Endodermal cell (in vitro differentiated cells): ENCODE data around the gene ACLY. TPM values are rescaled to one million over a fixed set of nuclear protein-coding genes. Genes with fewer than 3 reads are reported as not detected.

Source experiments
- DNase-seq: peaks from one replicate; pipeline ENCODE4 v3.0.0-alpha.2; 2017
- H3K27ac ChIP-seq: 2 replicates; pipeline ENCODE4 v1.5.1; 2013; ENCODE audit warnings: mild to moderate bottlenecking, low read depth, low read length, moderate library complexity
- H3K27me3 ChIP-seq: 2 replicates; pipeline ENCODE4 v1.6.1; 2013; ENCODE audit warnings: mild to moderate bottlenecking, low read length, moderate library complexity; ENCODE audit not compliant: insufficient read depth, control insufficient read depth, poor library complexity, severe bottlenecking
- H3K36me3 ChIP-seq: 2 replicates; pipeline ENCODE4 v1.7.0; 2013; ENCODE audit warnings: mild to moderate bottlenecking, low read length, moderate library complexity; ENCODE audit not compliant: control insufficient read depth, insufficient read depth
- H3K4me1 ChIP-seq: one replicate; pipeline ENCODE4 v1.7.0; 2013; ENCODE audit warnings: low read length; ENCODE audit not compliant: control insufficient read depth, insufficient read depth
- H3K4me3 ChIP-seq: 2 replicates; pipeline ENCODE4 v1.5.1; 2013; ENCODE audit warnings: mild to moderate bottlenecking, low read length, moderate library complexity
- H3K9ac ChIP-seq: 2 replicates; pipeline ENCODE4 v1.6.1; 2013; ENCODE audit warnings: mild to moderate bottlenecking, low read length, moderate library complexity; ENCODE audit not compliant: poor library complexity, severe bottlenecking; ENCODE audit errors: extremely low read depth
- H3K9me3 ChIP-seq: 2 replicates; pipeline ENCODE4 v1.6.1; 2013; ENCODE audit warnings: mild to moderate bottlenecking, low read length, moderate library complexity; ENCODE audit not compliant: control insufficient read depth
- H3K27ac Mint-ChIP-seq: 2 replicates; pipeline ENCODE4 v1.8.0; 2020; ENCODE audit warnings: mixed read lengths
- H3K27me3 Mint-ChIP-seq: 2 replicates; pipeline ENCODE4 v1.8.0; 2021; ENCODE audit warnings: mild to moderate bottlenecking, mixed read lengths; ENCODE audit not compliant: insufficient read depth
- H3K36me3 Mint-ChIP-seq: 2 replicates; pipeline ENCODE4 v1.8.0; 2020; ENCODE audit warnings: low read depth, mixed read lengths
- H3K4me1 Mint-ChIP-seq: 2 replicates; pipeline ENCODE4 v1.8.0; 2020; ENCODE audit warnings: mixed read lengths
- H3K4me3 Mint-ChIP-seq: 2 replicates; pipeline ENCODE4 v1.8.0; 2020; ENCODE audit warnings: mild to moderate bottlenecking, moderate library complexity, mixed read lengths
- H3K9me3 Mint-ChIP-seq: 2 replicates; pipeline ENCODE4 v1.8.0; 2020; ENCODE audit warnings: mild to moderate bottlenecking, mixed read lengths
- WGBS, 2 experiments: methylation state at CpG; one replicate each; pipeline versions ENCODE4 v1.1.5 to v1.1.7; 2013; ENCODE audit warnings: missing lambda C conversion rate in 2 of 2, mixed read lengths in 1 of 2; ENCODE audit not compliant: insufficient coverage in 1 of 2, insufficient read length in 1 of 2; 5-methylcytosine and 5-hydroxymethylcytosine counted together
- total RNA-seq, 2 donors: library from RNA; stranded (reverse); fragmentation: NEBNext Ultra II Directional in 1 of 2; extraction: Animal tissue kit (Norgen Biotek cat#: 25700) in 1 of 2; gene quantifications; 2 replicates in 1 of 2; 3 replicates in 1 of 2; pipeline ENCODE4 v1.2.1, GENCODE V29; 2021
- TF ChIP-seq, protein P1 (sequence below): fragments of 200-600 bp; sonication (generic); conservative IDR thresholded peaks from 2 replicates; pipeline ENCODE4 v1.5.0; 2021; ENCODE audit warnings: antibody characterized with exemption, mild to moderate bottlenecking

ACLY gene
- total RNA-seq, 2 donors from 2014 or later, result 261 to 304 TPM

DNA sequence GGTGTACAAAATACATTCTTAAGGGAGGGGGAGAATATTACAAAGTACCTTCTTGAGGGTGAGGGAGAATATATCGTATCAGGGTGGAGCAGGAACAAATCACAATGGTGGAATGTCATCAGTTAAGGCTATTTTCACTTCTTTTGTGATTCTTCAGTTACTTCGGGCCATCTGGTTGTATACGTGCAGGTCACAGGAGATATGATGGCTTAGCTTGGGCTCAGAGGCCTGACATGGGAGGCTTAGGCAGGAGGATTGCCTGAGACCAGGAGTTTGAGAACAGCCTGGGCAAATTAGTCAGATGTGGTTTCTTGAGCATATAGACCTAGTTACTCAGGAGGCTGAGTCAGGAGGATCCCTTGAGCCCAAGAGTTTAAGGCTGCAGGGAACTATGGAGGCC, 24.7 kb upstream of the ACLY start:
- H3K9me3 ChIP-seq, result no peaks in the 10 kb centered on the region
- H3K27ac ChIP-seq, result no peak overlapping the region
- no peak overlapping the region for H3K4me3 ChIP-seq
- H3K9me3 Mint-ChIP-seq, result no peaks in the 10 kb centered on the region
- H3K4me3 Mint-ChIP-seq, result no peak overlapping the region
- no peaks in the 10 kb centered on the region for H3K27me3 Mint-ChIP-seq
- peaks cover 5% of the 10 kb centered on the region for H3K36me3 Mint-ChIP-seq
- WGBS, 2 experiments, result 94 to 95% methylated on average over 3 of the region's 3 CpGs
- no peaks in the 10 kb centered on the region for H3K4me1 ChIP-seq
- H3K27ac Mint-ChIP-seq, result no peak overlapping the region
- TF ChIP-seq, protein P1, sequence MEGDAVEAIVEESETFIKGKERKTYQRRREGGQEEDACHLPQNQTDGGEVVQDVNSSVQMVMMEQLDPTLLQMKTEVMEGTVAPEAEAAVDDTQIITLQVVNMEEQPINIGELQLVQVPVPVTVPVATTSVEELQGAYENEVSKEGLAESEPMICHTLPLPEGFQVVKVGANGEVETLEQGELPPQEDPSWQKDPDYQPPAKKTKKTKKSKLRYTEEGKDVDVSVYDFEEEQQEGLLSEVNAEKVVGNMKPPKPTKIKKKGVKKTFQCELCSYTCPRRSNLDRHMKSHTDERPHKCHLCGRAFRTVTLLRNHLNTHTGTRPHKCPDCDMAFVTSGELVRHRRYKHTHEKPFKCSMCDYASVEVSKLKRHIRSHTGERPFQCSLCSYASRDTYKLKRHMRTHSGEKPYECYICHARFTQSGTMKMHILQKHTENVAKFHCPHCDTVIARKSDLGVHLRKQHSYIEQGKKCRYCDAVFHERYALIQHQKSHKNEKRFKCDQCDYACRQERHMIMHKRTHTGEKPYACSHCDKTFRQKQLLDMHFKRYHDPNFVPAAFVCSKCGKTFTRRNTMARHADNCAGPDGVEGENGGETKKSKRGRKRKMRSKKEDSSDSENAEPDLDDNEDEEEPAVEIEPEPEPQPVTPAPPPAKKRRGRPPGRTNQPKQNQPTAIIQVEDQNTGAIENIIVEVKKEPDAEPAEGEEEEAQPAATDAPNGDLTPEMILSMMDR, result no peak
- DNase-seq, result no peak
- H3K27me3 ChIP-seq, result no peaks in the 10 kb centered on the region
- no peaks in the 10 kb centered on the region for H3K4me1 Mint-ChIP-seq
- no peaks in the 10 kb centered on the region for H3K36me3 ChIP-seq
- H3K9ac ChIP-seq, result no peak overlapping the region

DNA sequence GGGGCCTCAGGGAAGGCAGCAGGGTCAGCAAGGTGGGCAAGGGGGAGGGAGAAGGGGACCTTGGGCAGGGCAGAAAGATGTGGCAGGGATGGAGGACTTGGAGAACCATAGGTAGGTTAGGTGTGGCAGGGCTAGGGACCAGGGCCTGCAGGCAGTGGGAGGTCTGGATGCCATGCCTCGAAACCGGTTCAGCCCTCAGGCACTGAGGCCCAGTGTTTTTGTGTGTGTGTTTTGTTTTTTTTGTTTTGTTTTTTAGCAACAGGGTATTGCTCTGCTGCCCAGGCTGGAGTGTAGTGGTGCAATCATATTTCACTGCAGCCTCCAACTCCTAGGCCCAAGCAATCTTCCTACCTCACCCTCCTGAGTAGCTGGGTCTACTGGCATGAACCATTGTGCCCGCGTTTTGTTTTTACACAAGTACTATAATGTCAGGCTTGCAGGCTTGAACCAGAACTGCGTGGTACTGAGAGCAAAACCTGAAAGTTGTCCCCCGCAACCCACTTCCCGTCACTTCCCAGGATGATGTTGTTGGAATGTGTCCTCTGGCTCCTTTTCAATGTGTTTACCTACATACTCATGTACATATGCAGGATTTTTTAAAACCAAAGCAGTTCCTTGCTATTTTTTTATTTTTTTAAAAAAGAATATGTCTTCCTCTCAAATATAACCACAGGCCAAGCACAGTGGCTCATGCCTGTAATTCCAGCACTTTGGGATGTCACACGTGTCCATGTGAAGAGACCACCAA, 24.0 kb upstream of the ACLY start:
- H3K9ac ChIP-seq, result no peak overlapping the region
- DNase-seq, result no peak
- TF ChIP-seq, protein P1, result no peak
- Mint-ChIP-seq H3K27ac (no peak overlapping the region), H3K4me1 (no peaks in the 10 kb centered on the region), H3K9me3 (no peaks in the 10 kb centered on the region), H3K27me3 (no peaks in the 10 kb centered on the region), H3K4me3 (no peak overlapping the region), H3K36me3 (peaks cover 5% of the 10 kb centered on the region)
- no peak overlapping the region for H3K4me3 ChIP-seq
- WGBS, 2 experiments, result 92 to 96% methylated on average over 7 to 8 of the region's 8 CpGs
- no peak overlapping the region for H3K27ac ChIP-seq
- H3K27me3 ChIP-seq, result no peaks in the 10 kb centered on the region
- H3K36me3 ChIP-seq, result no peaks in the 10 kb centered on the region
- H3K4me1 ChIP-seq, result no peaks in the 10 kb centered on the region
- H3K9me3 ChIP-seq, result no peaks in the 10 kb centered on the region

DNA sequence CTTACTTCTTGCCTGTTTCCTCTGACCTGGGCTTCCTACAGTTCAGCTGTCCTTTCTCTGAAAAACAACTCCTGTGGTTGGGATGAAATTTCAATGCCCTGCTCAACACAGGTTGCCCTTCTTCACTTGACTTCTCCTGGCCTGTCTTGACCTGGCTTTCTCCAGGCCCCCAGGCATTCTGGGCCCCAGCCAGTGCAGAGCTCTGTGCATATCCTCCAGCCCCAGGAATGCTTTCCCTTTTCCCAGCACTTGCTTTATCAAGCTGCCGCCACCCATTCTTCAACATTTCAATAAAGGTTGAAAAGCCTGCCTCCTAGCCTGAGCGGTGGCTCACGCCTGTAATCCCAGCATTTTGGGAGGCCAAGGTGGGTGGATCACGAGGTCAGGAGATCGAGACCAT, 22.4 kb upstream of the ACLY start:
- no peaks in the 10 kb centered on the region for H3K27me3 ChIP-seq
- Mint-ChIP-seq H3K4me3 (no peak overlapping the region), H3K36me3 (peaks cover 5% of the 10 kb centered on the region), H3K27ac (peak overlapping the region; percentile 24), H3K27me3 (no peaks in the 10 kb centered on the region), H3K9me3 (no peaks in the 10 kb centered on the region), H3K4me1 (no peaks in the 10 kb centered on the region)
- 94% methylated on average over 5 of the region's 5 CpGs; no CpG with 5 or more reads in 1 of the 2 experiments for WGBS, 2 experiments
- no peaks in the 10 kb centered on the region for H3K9me3 ChIP-seq
- H3K9ac ChIP-seq, result no peak overlapping the region
- TF ChIP-seq, protein P1, result no peak
- no peak overlapping the region for H3K4me3 ChIP-seq
- H3K27ac ChIP-seq, result no peak overlapping the region
- DNase-seq, result no peak
- H3K36me3 ChIP-seq, result no peaks in the 10 kb centered on the region
- no peaks in the 10 kb centered on the region for H3K4me1 ChIP-seq
